Upper lobe of right lung (tissue), 1 donor: ENCODE measurements around the gene RREB1. TPM values are rescaled to one million over a fixed set of nuclear protein-coding genes. Genes with fewer than 3 reads are reported as not detected.
"Not testable (repeated sequence)": the region's sequence is repeated elsewhere in the genome, so short reads cannot be mapped to it uniquely, and the experiment has no call there.

ENCODE experiments used
- ATAC-seq: fragments of 200-7000 bp; cut with Tn5 transposase; one replicate; pipeline ENCODE4 v1.9.1; 2020; ENCODE audit warnings: mild to moderate bottlenecking, moderate library complexity
- DNase-seq: peaks from one replicate; pipeline ENCODE4 v3.0.0-alpha.2; 2020
- H3K27ac ChIP-seq: fragments of 200-600 bp; one replicate; pipeline ENCODE4 v1.8.0; 2022
- H3K27me3 ChIP-seq: fragments of 200-600 bp; one replicate; pipeline ENCODE4 v1.8.0; 2022; ENCODE audit warnings: mild to moderate bottlenecking
- H3K36me3 ChIP-seq: fragments of 200-600 bp; one replicate; pipeline ENCODE4 v1.8.0; 2022
- H3K4me1 ChIP-seq: fragments of 200-600 bp; one replicate; pipeline ENCODE4 v1.8.0; 2022
- H3K4me3 ChIP-seq: fragments of 200-600 bp; one replicate; pipeline ENCODE4 v1.8.0; 2022; ENCODE audit warnings: mild to moderate bottlenecking
- H3K9me3 ChIP-seq: fragments of 200-600 bp; one replicate; pipeline ENCODE4 v1.8.0; 2022
- intact Hi-C: fragments of 100-400 bp; cut with DNase I; formaldehyde crosslinking; loops from one replicate; pipeline ENCODE4 v1.11.0; 2022
- total RNA-seq: library from RNA; stranded (reverse); fragmentation: NEBNext Ultra II Directional; extraction: Animal tissue kit (Norgen Biotek cat#: 25700); gene quantifications from one replicate; pipeline ENCODE4 v1.2.1, GENCODE V29; 2021
- TF ChIP-seq, protein P1 (sequence below): fragments of 200-600 bp; IDR thresholded peaks from one replicate; pipeline ENCODE4 v1.8.0; 2022; ENCODE audit warnings: antibody characterized with exemption
- donor health status: DM: no; HTN: yes; CAD: no; lungs with severe emphysema.

Gene RREB1
- total RNA-seq, 1 donor from 2014 or later = 60.2 TPM

DNA sequence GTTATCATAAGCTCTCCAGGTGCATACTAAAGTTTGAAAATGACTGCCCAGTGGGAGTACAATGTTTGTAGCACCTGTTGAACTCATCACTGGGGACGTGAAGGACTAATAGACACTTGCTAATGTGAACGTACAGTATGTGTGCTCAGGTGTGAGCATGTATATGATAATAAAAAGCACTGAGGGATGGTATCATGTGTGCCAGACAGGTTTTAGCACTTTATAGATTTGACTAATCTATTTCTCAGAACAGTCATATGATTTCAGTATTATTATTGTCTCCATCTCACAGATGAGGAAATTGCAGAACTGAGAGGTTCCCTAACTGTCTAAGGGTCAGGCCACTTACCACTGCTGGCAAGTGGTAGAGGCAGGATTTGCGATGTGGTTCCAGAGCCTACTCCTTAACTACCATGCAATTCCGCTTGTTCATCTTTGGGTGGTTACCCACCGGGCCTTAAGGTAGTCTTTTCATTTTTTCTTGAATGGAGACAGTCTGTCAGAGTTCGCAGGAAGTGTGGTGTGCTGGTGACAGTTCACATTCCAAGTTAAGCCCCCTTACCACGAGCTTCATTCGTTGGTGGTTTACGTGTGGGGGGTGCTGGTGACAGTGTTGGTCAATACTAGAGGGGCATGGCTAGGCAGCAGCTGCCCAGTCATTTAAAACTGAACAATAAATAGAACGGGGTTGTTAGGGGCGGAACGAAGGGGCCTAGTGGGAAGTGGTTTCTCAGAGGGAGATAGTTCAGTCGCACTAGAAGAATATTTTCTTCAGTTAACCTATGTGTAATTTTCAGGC is 46.8 kb downstream of the RREB1 start:
- no peak for DNase-seq
- Histone ChIP-seq H3K4me1 (peaks cover 70% of the 10 kb centered on the region), H3K9me3 (no peaks in the 10 kb centered on the region), H3K4me3 (no peak overlapping the region), H3K36me3 (no peaks in the 10 kb centered on the region), H3K27ac (peak overlapping the region; percentile 69), H3K27me3 (no peaks in the 10 kb centered on the region)
- TF ChIP-seq, protein P1, sequence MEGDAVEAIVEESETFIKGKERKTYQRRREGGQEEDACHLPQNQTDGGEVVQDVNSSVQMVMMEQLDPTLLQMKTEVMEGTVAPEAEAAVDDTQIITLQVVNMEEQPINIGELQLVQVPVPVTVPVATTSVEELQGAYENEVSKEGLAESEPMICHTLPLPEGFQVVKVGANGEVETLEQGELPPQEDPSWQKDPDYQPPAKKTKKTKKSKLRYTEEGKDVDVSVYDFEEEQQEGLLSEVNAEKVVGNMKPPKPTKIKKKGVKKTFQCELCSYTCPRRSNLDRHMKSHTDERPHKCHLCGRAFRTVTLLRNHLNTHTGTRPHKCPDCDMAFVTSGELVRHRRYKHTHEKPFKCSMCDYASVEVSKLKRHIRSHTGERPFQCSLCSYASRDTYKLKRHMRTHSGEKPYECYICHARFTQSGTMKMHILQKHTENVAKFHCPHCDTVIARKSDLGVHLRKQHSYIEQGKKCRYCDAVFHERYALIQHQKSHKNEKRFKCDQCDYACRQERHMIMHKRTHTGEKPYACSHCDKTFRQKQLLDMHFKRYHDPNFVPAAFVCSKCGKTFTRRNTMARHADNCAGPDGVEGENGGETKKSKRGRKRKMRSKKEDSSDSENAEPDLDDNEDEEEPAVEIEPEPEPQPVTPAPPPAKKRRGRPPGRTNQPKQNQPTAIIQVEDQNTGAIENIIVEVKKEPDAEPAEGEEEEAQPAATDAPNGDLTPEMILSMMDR = no peak
- peak; percentile 63 for ATAC-seq
- intact Hi-C loops = no loop called here

DNA sequence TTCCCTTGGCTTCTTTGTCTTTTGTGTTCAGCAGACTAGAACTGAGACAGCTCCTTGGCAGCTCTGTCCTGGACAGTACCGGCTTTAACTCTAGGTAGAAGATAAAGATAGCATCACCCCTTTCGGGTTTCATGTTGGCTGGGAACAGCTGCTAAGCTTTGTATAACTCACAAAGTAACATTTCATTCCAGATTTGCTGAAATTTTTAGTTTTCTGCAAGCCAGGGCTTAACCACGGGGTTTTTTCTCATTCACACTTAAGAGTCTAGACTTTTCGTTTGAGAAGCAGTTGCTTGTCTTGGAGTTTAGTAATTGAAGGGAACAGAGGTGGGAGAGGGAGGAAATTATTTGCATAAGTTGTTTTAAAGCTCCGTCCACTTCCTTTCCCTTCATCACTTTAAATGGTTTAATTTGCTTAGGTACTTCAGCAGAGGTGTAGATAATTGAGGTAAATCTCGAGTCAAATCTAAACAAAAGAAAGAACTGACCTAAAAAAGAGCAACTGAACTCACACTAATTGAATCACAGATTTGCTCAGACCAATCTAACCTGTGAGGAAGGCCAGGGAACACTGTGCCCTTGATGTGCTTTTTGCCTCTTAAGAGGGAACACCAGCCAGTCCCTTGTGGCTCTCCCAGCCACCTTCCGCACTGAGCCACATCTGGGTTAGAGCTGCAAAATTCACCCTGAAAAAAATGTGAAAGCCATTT is 48.3 kb downstream of the RREB1 start:
- no peaks in the 10 kb centered on the region for H3K36me3 ChIP-seq
- TF ChIP-seq, protein P1 = no peak
- peak overlapping the region; percentile 69 for H3K27ac ChIP-seq
- intact Hi-C loops = no loop called here
- peak; percentile 56 for ATAC-seq
- H3K4me1 ChIP-seq = peaks cover 71% of the 10 kb centered on the region
- H3K4me3 ChIP-seq = no peak overlapping the region
- DNase-seq = no peak
- H3K9me3 ChIP-seq = no peaks in the 10 kb centered on the region
- H3K27me3 ChIP-seq = no peaks in the 10 kb centered on the region

DNA sequence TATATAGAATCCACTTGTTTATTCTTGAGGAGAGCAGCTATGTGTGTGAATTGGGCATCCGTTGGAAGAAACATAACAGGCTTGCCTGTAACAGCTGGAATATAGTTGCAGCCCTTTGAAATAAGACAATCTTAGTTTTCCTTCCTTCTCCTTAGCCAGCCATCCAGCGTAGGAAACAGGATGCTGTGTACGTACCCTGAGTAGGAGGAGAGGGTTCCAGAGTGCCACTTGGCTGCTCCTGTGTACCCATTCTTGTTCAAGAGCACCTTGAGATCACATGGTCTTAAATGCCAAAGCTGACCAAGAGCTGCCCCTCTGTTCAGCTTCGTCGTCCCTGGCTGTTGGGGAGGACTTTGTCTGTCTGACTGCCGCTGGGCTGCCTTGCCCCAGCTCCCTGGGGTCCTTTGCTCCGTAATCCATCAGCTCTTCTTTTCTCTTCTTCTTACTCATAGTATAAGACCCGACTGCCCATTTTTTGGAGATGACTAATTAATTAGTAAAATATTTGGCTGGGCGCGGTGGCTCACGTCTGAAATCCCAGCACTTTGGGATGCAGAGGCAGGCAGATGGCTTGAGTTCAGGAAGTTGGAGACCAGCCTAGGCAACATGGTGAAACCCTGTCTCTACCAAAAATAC is 49.0 kb downstream of the RREB1 start:
- intact Hi-C loops = no loop called here
- TF ChIP-seq, protein P1 = no peak
- ATAC-seq = peak; percentile 83
- H3K27me3 ChIP-seq = no peaks in the 10 kb centered on the region
- no peak overlapping the region for H3K4me3 ChIP-seq
- DNase-seq = no peak
- H3K4me1 ChIP-seq = peaks cover 64% of the 10 kb centered on the region
- peak overlapping the region; percentile 69 for H3K27ac ChIP-seq
- no peaks in the 10 kb centered on the region for H3K36me3 ChIP-seq
- no peaks in the 10 kb centered on the region for H3K9me3 ChIP-seq

DNA sequence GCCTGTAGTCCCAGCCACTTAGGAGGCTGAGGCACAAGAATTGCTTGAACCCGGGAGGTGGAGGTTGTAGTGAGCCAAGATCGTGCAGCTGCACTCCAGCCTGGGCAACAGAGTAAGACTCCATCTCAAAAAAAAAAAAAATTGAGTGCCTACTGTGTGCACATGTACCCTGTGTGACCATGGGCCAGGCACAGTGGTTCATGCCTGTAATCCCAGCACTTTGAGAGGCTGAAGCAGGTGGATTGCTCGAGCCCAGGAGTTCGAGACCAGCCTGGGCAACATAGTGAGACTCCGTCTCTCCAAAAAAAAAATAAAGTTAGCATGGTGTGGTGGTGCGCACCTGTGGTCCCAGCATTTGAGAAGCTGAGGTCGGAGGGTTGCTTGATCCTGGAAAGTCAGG is 49.5 kb downstream of the RREB1 start:
- peaks cover 62% of the 10 kb centered on the region for H3K4me1 ChIP-seq
- ATAC-seq, H3K36me3 ChIP-seq, H3K9me3 ChIP-seq, DNase-seq, H3K27me3 ChIP-seq, H3K4me3 ChIP-seq, intact Hi-C loops: not testable (repeated sequence)
- H3K27ac ChIP-seq = peak overlapping the region; percentile 69

DNA sequence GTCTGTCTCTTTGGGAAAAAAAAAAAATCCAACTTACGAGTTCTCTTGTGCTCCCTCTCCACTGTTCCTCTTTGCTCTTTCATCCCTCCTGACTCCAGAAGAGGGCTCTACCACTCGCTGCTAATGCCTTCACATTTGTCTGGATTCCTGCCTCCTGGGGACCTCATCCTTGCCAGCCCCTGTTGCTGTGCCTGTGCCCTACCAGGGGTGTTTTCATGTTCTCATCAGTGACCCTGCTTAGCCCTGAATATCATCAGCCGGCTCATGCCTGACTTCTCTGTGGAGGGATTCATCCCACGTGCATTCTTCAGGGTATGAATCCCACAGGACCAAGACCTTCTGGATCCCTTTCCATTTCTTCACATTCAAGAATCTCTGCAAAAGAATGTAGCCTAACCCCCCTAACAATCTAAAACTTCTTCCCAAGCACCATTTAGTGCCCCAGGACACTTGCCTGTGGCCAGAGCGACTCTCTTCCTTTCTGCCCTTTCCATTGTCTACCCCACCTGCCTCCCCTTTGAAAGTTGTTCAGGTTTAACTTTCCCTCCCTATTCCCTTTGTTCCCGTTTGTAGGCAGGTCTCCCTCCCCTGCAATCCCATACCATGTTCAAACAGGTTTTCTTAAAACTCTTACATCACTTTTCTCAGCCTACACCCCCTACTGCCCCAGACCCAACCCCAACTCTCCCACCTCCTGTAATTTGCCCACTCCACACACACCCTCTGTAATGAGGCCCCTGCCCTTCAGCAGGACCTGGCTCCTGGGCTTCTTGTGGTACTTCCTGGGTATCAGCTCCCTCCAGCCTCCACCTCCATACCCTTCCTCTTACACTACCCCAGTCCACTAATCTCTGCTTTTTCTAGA is 50.2 kb downstream of the RREB1 start:
- no peaks in the 10 kb centered on the region for H3K36me3 ChIP-seq
- TF ChIP-seq, protein P1 = no peak
- DNase-seq (no peak), ATAC-seq (peak; percentile 8)
- H3K9me3 ChIP-seq = no peaks in the 10 kb centered on the region
- H3K4me1 ChIP-seq = peaks cover 62% of the 10 kb centered on the region
- no peak overlapping the region for H3K27ac ChIP-seq
- intact Hi-C loops = no loop called here
- no peak overlapping the region for H3K4me3 ChIP-seq
- H3K27me3 ChIP-seq = no peaks in the 10 kb centered on the region
